ENCODE data around the gene ZNF384.

The ZNF384 gene

GRCh38 chr12:6688543-6688998 is 604 bp downstream of the ZNF384 start:
- no peak for TF ChIP-seq GATA2 (IDR thresholded peaks at IDR 0.05; ENCODE audit: low read depth, low read length)
- no peak for TF ChIP-seq GATA3 (IDR thresholded peaks at IDR 0.05; ENCODE audit: low read depth, low read length)

DNA sequence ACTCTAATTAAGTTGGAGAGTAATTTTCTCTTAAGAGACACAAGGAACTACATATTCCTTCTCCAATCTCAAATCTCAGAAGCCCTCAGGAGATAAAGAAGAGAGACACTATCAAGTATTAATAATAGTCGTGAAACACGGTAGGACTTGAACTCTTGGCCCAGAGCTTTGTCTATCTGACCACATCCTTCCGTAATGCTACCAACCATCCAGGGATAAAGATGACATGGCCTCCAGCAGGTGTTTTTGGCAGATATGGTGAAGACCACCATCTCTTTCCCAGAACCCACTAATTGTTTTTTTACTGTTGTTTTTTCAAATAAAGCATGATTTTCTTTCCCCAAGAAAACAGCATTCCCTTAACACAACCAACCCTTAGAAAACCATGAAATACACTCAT is 3.4 kb downstream of the ZNF384 start:
- TF ChIP-seq GATA3 (IDR thresholded peaks at IDR 0.05; ENCODE audit: low read depth, low read length), result no peak
- TF ChIP-seq GATA2 (IDR thresholded peaks at IDR 0.05; ENCODE audit: low read depth, low read length), result no peak

DNA sequence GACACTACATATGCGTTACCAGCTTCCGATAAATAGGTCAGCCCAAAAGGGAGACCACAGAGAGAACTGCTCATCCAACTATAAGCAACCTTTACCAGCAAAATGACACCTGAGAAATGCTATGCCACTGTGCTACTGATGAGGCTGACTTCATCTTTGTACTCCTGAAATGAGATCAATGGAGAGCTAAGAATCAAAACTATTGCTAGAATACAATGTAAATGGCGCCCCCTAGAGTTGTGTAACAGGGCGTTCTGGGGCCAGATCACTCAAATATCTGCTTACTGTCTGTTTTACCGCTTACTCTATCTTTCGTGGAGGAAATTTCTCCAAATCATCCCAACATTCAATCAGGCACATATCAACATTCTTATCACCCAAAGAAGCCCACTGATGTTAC is 4.6 kb downstream of the ZNF384 start:
- TF ChIP-seq GATA2 (IDR thresholded peaks at IDR 0.05; ENCODE audit: low read depth, low read length) (no peak), GATA3 (IDR thresholded peaks at IDR 0.05; ENCODE audit: low read depth, low read length) (no peak)

- TF ChIP-seq GATA2 (IDR thresholded peaks at IDR 0.05; ENCODE audit: low read depth, low read length) (no peak), GATA3 (IDR thresholded peaks at IDR 0.05; ENCODE audit: low read depth, low read length) (no peak)
Measured at GRCh38 chr12:6676962-6677361, 12.2 kb downstream of the ZNF384 start.

- no peak for TF ChIP-seq GATA2 (IDR thresholded peaks at IDR 0.05; ENCODE audit: low read depth, low read length)
- TF ChIP-seq GATA3 (IDR thresholded peaks at IDR 0.05; ENCODE audit: low read depth, low read length), result no peak
Measured at GRCh38 chr12:6672143-6672542, 17.0 kb downstream of the ZNF384 start.

DNA sequence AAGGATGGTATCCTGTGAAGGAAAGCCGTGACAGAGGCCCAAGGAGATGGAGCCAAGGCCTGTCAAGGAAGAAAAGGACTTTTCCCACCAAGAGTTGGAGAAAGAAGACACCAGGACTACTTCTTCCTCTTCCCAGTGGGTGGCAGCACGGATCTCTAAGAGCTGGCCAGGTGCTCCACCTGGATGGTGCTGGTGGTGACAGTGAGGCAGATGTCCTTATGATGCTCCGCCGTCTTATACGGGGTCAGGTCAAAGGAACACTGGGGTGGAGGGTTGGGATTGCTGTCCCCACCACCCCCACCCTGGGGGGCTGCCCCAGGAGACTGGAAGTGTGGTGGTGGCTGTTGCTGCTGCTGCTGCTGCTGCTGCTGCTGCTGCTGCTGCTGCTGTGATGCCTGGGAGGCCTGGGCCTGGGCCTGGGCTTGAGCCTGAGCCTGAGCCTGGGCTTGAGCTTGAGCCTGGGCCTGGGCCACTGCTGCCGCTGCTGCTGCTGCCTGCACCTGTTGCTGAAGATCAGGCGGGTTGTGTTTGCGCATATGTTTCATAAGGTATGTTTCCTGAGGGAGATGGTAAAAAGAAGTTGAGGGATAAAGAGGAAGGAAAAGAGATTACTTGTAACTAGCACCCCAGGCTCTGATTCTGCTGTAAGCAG is 21.5 kb downstream of the ZNF384 start:
- TF ChIP-seq GATA3 (IDR thresholded peaks at IDR 0.05; ENCODE audit: low read depth, low read length) (no peak), GATA2 (IDR thresholded peaks at IDR 0.05; ENCODE audit: low read depth, low read length) (no peak)

DNA sequence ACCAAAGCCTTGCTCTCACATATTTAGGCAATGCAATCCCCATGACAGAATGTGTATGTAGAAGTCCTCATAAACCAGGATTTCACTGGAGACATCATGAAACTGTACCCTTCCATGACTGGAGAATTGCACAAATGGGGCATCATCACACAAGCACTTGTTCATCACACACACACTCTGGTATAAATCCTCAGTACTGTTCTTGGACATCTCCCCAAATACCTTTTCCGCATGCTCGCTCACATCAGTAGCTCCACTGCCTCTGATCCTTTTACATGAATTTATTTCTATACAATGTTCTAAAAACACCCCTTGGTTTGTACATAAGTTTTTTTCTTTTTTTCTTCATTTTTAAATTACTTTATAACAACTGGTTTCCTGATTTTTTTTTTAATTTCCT is 23.0 kb downstream of the ZNF384 start:
- TF ChIP-seq GATA2 (IDR thresholded peaks at IDR 0.05; ENCODE audit: low read depth, low read length) (no peak), GATA3 (IDR thresholded peaks at IDR 0.05; ENCODE audit: low read depth, low read length) (no peak)

- TF ChIP-seq GATA3 (IDR thresholded peaks at IDR 0.05; ENCODE audit: low read depth, low read length) (no peak), GATA2 (IDR thresholded peaks at IDR 0.05; ENCODE audit: low read depth, low read length) (no peak)
Measured at GRCh38 chr12:6664902-6665301, 24.3 kb downstream of the ZNF384 start.

DNA sequence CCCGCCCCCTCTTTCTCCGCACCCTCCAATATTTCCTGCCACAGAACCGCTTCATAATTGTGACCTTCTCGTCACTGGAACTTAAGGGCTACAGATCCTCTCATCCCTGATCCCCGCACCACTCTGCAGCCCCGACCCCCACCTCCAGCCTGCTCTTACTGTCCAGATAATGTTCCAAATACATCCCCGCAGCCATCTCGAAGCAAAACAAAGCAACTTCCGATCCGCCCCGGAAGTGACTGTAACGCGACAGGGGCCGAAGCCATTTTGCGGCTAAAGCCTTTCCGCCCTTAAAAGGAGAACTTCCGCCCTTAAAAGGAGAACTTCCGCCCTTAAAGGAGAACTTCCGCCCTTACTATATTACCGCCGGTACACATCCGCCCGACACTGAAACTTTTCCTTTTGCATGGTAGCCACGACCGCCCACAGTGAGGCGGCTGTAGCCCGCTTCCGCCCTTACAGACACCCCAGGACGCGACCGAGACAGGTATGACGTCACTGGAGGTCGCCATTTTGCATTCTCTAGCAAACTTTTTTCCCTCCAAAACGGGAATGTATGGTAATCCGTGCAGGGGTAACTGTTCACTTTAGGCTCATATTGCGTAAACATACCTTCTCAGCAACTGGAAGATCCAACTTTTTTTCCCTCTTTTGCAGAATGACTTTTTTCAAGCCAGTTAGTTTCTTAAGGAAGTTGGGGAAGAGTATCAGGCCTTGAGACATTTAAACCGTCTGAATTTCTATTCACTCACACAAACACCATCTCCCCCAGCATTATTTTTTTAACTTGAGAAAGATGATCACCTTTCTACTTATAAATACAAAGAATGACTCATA is 26.1 kb downstream of the ZNF384 start, which contains the start of gene ING4:
TSS of gene ING4 (minus strand) at position 214 of the 837 bp plus-strand sequence. CDS start at position 196, 18 bp downstream.
- no peak for TF ChIP-seq GATA3 (IDR thresholded peaks at IDR 0.05; ENCODE audit: low read depth, low read length)
- TF ChIP-seq GATA2 (IDR thresholded peaks at IDR 0.05; ENCODE audit: low read depth, low read length), result no peak

- TF ChIP-seq GATA2 (IDR thresholded peaks at IDR 0.05; ENCODE audit: low read depth, low read length), result no peak
- TF ChIP-seq GATA3 (IDR thresholded peaks at IDR 0.05; ENCODE audit: low read depth, low read length), result no peak
Measured at GRCh38 chr12:6662602-6662905, 26.6 kb downstream of the ZNF384 start.

DNA sequence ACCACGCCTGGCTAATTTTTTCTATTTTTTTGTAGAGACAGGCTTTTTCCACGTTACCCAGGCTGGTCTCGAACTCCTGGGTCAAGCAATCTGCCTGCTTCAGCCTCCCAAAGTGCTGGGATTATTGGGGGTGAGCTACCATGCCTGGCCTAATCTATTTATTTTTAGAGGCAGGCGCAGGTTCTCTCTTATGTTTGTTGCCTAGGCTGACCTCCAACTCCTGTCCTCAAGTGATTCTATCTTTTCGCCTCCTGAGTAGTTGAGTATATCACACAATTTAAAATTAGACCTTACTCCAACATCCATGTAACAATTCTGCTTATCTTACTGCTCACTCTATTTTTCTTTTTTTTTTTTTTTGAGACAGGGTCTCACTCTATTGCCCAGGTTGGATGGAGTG is 35.2 kb downstream of the ZNF384 start:
- TF ChIP-seq GATA2 (IDR thresholded peaks at IDR 0.05; ENCODE audit: low read depth, low read length) (no peak), GATA3 (IDR thresholded peaks at IDR 0.05; ENCODE audit: low read depth, low read length) (no peak)

- TF ChIP-seq GATA2 (IDR thresholded peaks at IDR 0.05; ENCODE audit: low read depth, low read length) (no peak), GATA3 (IDR thresholded peaks at IDR 0.05; ENCODE audit: low read depth, low read length) (no peak)
Measured at GRCh38 chr12:6653342-6653741, 35.8 kb downstream of the ZNF384 start.

DNA sequence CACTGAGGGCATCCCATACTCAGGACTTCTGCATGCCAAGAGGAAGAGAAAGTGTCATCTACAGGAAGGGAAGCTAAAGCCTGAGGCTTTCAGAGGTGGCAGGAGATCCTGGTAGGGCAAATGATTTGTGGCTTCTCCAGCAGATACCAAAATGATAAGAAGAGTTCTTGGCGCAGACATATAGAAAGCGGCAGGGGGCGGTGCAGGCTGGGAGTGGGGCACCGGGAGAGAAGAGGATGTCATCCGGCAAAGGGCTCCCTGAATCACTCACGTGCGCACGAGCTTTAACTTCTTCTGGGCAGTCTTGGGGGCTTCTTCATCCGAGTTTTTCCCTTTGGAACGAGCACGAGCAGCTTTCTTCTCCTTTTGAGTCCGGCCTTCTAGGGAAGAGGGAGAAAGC is 36.8 kb downstream of the ZNF384 start:
- TF ChIP-seq GATA2 (IDR thresholded peaks at IDR 0.05; ENCODE audit: low read depth, low read length), result no peak

DNA sequence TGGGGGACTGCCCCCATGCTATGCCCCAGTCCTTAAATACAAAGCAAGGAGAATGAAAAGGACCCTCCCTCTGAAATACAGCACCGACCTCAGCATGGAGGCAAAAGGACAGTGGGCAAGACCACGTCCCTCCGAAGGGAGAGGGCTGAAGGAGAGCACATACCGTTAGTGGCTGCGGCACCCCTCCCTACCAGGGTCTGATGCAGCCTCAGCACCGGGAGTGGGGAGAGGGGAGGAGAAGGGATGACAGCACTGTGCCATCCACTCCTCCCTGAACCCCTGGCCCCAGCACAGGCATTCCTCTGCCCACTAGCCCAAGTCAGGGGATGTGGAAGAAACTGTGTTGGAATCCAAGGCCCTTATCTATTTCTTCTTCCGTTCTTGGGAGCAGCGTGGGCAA is 38.3 kb downstream of the ZNF384 start:
- TF ChIP-seq GATA3 (IDR thresholded peaks at IDR 0.05; ENCODE audit: low read depth, low read length) (no peak), GATA2 (IDR thresholded peaks at IDR 0.05; ENCODE audit: low read depth, low read length) (no peak)

DNA sequence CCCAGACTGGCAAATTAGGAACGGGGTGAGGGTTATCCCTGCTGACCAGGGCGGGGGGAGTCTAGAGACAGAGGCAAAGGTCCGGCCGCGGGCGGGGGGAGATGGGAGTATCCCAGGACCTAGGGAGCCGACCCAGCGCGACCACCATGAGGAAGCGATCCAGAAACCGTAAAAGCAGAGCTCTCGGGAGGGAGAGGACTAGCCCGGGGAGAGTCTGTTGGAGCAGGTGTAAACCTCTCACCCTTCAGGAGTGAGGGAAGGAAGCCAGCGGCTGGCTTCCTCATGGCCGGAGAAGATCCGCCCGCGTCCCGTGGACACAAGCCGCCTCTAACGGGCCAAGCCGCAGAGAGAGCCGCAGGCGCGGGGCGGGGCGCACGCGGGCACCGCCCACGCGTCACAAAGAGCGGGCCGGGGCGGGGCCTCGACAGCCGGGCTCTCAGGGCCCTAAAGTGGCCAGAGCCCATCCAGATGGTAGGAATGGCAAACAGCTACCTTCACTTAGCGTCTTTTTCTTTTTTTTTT is 42.0 kb downstream of the ZNF384 start, which contains the start of gene ACRBP:
TSS of gene ACRBP (minus strand) at position 350 of the 522 bp plus-strand sequence. CDS start at position 284, 66 bp downstream.
- TF ChIP-seq GATA3 (IDR thresholded peaks at IDR 0.05; ENCODE audit: low read depth, low read length), result no peak
- TF ChIP-seq GATA2 (IDR thresholded peaks at IDR 0.05; ENCODE audit: low read depth, low read length), result no peak

Measured in SH-SY5Y (cell line).